GM19238 (cell line): ENCODE data around the gene RPL13.

ENCODE experiments used
- DNase-seq: peaks from one replicate; pipeline ENCODE4 v3.0.0; 2011; ENCODE audit warnings: low spot score; ENCODE audit not compliant: insufficient read length

RPL13 gene

DNA sequence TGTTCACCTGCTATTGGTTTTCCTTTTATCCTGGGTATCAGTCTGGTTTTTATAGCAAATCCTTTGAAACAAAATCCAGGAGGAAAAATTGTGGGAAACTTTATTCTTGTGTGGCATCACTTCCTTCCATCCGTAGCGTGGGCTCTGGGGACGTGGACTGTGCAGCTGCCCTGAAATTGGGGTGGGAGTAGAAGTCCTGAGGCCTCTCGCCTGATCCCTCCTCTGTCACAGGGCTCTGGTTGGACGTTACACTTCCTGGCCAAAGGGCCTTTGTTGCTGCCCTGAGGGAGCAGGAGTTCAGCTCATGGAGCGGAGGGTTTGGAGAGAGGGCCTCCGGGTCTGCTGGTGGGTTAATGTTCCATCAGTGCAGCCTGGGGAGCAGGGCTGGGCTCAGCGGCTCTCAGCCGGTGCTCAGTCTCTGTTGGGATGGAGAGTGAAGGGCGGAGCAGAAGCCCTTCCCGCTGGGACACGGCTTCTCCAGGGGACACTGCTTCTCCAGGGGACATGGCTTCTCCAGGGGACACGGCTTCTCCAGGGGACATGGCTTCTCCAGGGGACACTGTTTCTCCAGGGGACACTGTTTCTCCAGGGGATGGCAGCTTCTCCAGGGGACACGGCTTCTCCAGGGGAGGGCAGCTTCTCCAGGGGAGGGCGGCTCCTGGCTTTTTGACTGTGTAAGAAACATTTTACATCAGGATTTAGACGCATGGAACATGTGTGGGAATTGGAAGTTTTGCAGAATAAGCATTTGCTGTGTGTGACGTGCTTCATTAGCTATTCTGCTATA lies 15.2 kb upstream of the RPL13 start:
- DNase-seq = no peak

DNA sequence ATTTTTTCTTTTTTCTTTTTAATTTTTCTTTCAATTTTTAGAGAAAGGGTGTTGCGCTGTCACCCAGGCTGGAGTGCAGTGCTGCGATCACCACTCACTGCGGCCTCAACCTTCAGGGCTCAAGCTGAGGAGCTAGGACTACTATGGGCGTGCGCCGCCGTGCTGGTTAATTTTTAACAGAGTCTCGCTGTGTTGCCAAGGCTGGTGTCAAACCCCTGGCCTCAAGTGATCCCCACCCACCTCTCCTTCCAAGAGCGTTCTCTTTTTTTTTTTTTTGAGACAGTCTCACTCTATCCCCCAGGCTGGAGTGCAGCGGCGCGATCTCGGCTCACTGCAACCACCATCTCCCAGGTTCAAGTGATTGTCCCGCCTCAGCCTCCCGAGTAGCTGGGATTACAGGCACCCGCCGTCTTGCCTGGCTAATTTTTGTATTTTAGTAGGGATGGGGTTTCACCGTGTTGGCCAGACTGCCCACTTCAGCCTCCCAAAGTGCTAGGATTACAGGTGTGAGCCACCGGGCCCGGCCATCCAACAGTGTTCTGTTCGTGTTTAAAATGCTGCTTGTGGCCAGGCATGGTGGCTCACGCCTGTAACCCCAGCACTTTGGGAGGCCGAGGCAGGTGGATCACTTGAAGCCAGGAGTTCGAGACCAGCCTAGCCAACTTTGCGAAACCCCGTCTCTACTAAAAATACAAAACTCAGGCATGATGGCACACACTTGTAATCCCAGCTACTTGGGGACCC lies 14.5 kb upstream of the RPL13 start:
- no peak for DNase-seq

DNA sequence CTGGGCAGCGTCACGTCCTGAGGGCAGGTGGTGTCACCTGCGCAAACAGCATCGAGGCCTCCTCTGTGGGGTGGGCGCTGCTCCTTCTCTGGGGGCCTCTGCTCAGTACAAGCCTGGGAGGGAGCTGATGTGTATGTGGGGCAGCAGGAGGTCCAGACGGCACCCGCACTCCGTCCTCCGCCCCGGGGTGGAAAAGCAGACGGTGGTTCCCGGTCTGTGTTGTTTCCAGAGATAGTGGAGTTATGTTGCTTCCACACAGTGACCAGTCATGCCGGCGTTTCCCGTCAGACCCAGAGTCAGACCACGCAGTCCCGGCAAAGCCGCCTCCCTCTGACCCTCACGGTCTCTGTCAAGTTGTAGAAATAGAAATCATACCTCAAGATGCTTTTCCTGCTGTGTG lies 13.7 kb upstream of the RPL13 start:
- DNase-seq = no peak

DNA sequence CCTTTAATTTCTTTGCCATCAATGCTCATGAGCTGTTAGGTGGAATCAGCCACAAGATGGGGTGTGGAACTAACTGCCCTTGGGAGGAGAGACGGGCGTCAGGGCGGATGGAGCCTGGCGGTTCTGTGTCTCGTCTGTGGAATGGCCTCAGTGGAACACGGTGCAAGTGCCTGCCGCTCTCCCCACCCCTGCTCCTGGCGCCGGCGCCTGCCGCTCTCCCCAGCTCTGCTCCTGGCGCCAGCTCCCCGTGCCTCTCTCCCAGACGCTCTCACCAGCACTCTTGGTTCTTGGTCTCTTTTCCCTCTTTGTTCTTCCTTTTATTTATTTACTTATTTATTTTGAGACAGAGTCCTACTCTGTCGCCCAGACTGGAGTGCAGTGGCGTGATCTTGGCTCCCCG lies 13.2 kb upstream of the RPL13 start:
- DNase-seq = no peak

DNA sequence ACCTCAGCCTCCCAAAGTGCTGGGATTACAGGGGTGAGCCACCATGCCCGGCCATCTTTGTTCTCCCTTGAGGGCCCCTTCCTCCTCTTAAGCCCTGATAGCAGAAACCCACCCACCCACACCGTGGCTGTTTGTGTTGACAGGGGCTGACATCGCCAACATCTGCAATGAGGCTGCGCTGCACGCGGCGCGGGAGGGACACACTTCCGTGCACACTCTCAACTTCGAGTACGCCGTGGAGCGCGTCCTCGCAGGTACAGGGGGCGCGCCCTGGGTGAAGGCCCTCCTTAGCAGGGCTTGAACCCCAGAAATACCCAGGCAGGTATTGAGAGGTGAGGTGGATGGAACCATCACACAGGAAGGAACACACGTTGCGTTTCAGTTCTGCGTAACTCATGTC lies 12.6 kb upstream of the RPL13 start:
- no peak for DNase-seq

DNA sequence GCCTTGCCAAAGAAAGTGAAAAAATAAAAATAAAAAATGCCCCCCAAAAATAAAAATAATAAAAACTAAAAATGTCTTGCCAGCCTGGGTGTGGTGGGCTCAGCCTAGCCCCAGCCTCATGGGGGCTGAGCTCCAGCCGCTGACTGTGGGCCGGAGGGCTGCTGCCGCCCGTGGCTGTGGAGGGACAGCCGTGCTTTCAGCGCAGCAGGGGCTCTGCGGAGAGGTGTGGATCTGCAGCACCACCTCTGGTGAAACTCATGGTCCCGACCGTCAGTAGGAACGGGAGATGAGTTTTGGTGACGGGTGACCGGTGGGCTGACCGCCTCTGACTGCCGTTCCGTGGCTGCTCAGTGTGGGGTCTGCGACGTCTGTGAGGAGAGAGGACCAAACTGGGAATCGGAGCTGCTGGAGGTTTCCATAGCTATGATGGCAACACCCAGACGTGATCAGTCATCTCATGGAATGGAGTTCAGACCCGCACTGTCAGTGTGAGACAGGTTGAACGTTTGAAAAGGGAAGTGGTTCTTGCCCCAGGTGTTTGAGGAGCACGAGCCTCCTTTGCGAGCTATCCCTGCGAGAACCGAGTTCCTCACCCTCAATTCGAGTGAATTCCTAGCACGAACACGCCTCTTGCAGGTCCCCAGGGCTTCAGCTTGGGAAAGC lies 12.0 kb upstream of the RPL13 start:
- no peak for DNase-seq

DNA sequence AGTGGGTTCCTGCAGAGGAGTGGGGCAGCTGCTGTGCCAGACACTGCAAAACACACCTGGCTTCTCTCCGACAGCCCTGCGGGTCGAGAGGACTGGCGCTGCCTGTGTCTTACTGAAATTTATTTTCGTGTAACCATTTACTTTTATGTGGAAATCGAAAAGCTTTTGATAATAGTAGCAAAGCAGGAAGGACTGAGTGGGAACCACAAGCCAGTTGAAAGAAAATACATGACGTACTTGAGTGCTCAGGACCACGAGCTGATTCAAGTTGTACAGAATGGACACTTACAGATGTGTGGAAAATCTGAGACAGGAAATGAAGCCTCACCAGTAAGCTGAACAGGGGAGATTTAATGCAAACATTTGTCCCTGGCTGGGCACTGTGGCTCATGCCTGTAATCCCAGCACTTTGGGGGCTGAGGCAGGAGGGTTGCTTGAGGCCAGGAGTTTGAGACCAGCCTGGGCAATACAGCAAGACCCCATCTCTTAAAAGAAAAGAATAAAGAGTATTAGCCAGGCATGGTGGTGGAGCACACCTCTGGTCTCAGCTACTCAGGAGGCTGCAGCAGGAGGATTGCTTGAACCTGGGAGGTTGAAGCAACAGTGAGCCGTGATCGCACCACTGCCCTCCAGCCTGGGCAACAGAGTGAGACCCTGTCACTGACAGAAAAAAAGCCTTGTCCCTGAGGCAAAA lies 11.3 kb upstream of the RPL13 start:
- no peak for DNase-seq

DNA sequence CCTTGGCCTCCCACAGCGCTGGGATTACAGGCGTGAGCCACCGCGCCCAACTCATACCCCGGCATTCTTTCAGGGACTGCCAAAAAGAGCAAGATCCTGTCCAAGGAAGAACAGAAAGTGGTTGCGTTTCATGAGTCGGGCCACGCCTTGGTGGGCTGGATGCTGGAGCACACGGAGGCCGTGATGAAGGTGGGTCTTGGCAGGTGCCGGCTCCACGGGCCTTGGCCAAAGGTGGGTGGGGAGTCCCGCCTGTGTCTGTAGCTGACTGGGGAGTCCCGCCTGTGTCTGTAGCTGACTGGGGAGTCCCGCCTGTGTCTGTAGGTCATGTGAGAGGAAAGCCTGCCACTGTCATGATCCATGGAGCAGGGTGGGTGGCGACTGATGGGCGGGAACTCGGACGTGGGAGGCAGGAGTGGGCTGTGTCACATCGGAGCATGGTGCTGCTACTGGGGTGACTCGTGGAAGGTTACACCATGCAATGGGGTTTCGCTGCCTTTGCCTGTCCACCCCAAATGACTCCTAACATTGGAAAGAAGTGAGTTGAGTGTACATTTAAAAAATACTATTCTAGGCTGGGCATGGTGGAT lies 10.0 kb upstream of the RPL13 start:
- DNase-seq = no peak

DNA sequence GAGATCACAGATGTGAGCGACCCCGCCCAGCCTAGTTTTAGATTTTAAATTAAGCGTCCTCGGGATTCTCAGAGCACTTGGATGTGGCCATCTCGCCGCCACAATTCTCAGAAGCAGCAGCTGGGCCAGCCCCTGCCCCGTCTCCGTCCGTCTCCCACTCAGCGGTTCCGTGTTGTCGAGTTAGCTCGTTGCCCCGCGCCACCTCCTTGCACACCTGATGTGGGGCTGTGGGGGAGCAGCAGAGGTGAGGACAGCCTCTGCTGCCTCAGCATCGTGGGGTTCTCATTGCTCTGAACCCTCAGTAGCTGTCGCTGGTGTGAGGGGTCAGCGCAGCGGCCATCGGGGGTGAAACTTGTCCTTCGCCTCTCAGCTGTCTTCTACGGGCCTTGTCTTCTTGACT lies 8.2 kb upstream of the RPL13 start:
- no peak for DNase-seq

DNA sequence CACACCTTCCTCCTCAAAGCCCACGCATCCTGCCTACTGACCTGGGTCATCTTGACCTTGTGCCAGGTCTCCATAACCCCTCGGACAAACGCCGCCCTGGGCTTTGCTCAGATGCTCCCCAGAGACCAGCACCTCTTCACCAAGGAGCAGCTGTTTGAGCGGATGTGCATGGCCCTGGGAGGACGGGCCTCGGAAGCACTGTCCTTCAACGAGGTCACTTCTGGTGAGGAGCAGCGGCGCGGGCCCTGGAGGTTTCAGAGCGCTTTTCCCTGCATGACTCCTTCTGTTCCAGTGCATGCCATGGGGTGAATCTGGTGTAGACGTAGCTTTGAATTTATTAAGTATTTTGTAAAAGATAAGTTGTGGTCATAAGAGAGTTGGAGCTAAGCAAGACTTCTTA lies 7.6 kb upstream of the RPL13 start:
- DNase-seq = no peak

DNA sequence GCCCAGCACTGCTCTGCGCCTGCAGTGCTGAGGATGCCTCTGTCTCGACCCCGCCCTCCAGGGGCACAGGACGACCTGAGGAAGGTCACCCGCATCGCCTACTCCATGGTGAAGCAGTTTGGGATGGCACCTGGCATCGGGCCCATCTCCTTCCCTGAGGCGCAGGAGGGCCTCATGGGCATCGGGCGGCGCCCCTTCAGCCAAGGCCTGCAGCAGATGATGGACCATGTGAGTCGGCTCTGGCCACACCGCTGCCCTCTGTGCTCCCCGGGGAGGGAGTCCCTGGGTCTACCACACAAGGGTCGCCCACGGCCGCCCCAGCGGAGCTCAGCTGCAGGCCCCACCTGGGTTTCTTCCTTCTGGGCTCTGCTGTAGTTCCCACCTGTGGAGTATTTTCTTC lies 6.7 kb upstream of the RPL13 start:
- DNase-seq = no peak

DNA sequence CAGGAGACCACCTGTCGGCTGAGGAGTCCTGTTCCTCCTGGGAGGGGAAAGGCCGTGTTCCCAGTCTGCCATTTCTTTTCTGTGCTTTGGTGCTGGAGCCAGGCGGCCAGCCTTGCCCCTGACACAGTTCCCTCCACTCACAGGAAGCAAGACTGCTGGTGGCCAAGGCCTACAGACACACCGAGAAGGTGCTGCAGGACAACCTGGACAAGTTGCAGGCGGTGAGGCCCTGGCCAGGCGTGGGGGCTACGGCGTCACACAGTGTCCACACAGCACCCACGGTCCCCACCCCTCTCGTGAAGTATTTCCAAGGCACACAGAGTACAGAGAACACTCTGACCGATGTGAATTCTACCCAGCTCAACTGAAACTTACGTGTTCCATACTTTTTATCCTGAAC lies 6.1 kb upstream of the RPL13 start:
- DNase-seq = no peak

DNA sequence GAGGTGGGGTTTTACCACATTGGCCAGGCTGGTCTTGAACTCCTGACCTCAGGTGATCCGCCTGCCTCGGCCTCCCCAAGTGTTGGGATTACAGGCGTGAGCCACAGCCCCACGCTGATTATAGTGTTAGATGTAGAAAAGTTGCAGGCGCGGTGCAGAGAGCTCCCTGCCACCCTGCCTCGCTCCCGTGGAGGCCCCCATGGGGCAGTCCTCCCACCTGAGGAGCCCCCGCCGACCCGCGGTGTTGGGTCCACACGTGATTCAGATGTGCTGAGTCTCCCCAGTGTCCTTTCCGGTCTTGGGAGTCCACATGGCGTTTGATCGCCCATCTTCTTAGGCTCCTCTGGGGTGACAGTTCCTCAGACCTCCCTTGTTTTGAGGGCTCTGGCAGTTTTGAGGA lies 5.2 kb upstream of the RPL13 start:
- no peak for DNase-seq

DNA sequence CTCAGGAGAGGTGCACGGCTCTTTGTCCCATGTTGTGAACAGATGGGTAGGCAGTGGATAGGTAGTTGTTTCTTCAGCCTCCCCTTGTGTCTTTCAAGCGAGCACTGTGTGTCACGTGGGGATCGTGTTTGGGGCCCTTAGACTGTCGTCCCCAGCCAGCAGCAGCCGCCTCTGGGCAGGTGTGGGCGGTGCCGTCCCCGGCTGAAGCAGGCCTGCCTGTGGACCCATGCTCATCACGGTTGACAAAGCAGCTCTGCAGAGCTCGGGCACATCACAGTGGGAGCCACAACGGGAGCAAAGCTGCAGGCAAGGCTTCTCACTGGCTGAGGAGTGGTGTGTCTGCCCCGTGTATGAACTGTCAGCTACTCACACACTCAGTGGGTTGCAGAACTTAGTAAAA lies 4.7 kb upstream of the RPL13 start:
- no peak for DNase-seq

DNA sequence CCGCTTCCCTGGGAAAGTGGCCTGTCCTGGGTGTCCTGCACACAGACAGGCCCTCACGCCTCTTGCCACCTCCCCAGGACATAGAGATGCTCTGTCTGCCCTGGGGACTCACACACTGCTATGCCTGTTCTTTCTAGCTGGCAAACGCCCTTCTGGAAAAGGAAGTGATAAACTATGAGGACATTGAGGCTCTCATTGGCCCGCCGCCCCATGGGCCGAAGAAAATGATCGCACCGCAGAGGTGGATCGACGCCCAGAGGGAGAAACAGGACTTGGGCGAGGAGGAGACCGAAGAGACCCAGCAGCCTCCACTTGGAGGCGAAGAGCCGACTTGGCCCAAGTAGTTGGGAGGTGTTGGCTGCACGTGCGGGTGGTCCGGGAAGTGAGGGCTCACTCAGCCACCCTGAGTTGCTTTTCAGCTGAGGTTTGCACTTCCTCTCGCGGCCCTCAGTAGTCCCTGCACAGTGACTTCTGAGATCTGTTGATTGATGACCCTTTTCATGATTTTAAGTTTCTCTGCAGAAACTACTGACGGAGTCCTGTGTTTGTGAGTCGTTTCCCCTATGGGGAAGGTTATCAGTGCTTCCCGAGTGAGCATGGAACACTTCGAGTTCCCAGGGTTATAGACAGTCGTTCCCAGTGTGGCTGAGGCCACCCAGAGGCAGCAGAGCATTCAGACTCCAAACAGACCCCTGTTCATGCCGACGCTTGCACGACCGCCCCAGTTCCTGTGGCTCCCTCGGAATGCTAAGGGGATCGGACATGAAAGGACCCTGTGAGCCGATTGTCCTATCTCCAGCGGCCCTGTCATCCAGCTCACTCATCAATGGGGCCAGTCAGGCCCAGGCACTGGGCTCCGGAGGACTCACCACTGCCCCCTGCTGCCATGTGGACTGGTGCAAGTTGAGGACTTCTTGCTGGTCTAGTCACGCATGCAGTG lies 3.5 kb upstream of the RPL13 start:
- peak; percentile 65 for DNase-seq

DNA sequence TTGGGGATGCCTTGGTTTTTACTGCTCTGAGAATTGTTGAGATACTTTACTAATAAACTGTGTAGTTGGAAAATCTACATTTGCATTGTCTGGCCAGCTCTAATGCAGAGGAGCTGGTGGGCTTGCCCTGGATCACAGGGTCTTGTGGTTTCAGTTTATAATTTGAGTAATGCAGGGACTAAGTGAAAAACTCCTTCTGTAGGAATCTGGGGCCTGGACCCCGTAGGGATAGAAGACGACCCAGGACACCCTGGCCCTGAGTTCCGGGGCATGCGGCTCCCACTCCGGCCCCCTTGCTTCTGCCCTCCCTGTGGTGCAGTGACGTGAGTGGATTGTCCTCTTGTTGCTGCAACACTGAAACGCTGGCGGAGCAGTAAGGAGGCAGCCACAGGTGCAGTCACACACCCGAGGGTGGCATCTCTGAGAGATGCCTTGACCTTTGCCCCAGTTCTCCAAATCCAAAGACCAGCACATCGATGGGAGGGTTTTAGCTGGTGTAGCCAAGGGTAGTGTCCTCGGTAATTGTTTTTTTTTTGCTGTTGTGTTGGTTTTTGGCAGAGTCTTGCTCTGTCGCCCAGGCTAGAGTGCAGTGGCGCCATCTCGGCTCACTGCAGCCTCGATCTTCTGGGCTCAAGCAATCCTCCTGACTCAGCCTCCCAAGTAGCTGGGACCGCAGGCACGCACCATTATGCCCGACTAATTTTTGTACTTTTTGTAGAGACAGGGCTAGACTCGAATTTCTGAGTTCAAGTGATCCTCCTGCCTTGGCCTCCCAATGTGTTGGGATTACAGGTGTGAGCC lies 2.6 kb upstream of the RPL13 start:
- DNase-seq = no peak

DNA sequence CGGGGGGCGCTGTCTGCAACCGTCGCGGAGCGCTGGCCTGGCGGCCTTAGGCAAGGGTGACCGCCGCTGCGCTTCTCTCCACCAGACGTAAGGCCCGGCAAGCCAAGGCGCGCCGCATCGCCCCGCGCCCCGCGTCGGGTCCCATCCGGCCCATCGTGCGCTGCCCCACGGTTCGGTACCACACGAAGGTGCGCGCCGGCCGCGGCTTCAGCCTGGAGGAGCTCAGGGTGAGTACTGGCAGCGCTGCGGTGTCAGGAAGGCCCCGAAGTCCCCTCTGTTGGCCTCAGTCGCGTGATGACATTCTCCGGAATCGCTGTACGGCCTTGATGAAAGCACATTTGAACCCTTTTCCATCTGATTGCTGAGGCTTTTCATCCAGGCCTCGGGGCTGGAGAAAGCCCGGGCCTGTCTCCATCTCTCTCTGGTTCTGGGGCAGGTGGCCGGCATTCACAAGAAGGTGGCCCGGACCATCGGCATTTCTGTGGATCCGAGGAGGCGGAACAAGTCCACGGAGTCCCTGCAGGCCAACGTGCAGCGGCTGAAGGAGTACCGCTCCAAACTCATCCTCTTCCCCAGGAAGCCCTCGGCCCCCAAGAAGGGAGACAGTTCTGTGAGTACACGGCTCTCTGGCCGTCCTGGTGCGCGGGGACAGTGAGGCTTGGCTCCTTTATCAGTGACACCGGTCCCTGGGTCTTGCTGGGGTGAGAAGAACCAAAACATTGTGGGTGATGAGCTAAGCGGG lies 831 bp downstream of the RPL13 start:
- no peak for DNase-seq

DNA sequence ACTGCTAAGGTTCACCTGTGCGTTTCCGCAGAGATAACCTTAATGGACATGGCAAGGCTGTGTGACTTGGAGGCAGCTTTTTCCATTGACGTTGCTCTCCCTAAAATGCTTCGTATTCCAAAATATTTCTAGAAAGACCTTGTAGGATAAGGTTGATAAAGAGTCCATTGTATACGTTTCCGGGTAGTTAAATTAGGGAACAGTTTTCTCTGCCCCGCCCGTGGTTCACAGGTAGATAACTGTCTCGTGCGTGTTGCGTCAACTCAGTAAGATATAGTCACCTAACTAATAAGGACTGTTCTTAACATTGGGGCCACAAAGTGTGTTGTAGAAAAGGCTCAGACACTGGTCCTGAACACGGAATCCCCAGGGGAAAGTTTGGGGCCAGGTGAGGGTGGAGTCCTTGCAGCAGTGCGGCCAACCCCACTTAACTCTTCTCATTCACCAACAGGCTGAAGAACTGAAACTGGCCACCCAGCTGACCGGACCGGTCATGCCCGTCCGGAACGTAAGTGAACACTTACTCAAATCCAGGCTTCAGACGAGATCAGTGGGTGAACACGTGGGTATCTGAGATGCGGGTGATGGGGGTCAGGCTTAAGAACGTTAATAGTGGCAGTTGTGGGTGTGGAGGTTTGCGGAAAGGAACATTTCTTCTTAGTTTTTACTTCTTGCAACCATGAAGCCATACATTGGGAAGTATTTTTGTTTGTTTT lies 1.6 kb downstream of the RPL13 start:
- no peak for DNase-seq
